Tibial nerve (tissue), 4 donors: ENCODE results near the gene MCEMP1.

ENCODE experiments used
- EP300 ChIP-seq, 2 donors: sonication (generic); formaldehyde crosslinking; IDR thresholded peaks; one replicate each; pipeline ENCODE4 v1.6.1; 2017; ENCODE audit warnings: antibody characterized with exemption in 2 of 2, mild to moderate bottlenecking in 1 of 2
- POLR2A ChIP-seq, 2 donors: fragments of 450-650 bp; IDR thresholded peaks; one replicate each; pipeline ENCODE4 v1.6.1; 2017; ENCODE audit warnings: antibody characterized with exemption in 2 of 2, mild to moderate bottlenecking in 2 of 2, moderate library complexity in 2 of 2
- TF ChIP-seq, protein P1 (sequence below), 5 experiments: fragments of 200-600 bp in 3 of 5; fragments of 450-650 bp in 2 of 5; sonication (generic) in 3 of 5; IDR thresholded peaks; one replicate each; pipeline ENCODE4 v1.5.1; 2016 to 2019; ENCODE audit warnings: antibody characterized with exemption in 5 of 5, mild to moderate bottlenecking in 3 of 5, moderate library complexity in 2 of 5

DNA sequence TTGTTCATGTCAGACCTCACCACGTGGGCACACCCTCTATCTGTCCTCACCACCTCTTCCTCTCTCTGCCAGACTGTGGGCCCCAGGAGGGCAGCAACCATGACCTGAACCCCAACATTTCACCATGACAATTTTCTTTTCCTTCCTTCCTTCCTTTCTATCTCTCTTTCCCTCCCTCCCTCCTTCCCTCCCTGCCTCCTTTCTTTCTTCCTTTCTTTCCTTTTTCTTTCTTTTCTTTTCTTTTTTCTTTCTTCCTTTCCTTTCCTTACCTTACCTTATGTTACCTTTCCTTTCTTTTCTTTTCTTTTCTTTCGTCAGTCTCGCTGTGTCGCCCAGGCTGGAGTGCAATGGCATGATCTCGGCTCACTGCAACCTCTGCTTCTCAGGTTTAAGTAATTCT is 33.7 kb downstream of the MCEMP1 start:
- TF ChIP-seq, protein P1, sequence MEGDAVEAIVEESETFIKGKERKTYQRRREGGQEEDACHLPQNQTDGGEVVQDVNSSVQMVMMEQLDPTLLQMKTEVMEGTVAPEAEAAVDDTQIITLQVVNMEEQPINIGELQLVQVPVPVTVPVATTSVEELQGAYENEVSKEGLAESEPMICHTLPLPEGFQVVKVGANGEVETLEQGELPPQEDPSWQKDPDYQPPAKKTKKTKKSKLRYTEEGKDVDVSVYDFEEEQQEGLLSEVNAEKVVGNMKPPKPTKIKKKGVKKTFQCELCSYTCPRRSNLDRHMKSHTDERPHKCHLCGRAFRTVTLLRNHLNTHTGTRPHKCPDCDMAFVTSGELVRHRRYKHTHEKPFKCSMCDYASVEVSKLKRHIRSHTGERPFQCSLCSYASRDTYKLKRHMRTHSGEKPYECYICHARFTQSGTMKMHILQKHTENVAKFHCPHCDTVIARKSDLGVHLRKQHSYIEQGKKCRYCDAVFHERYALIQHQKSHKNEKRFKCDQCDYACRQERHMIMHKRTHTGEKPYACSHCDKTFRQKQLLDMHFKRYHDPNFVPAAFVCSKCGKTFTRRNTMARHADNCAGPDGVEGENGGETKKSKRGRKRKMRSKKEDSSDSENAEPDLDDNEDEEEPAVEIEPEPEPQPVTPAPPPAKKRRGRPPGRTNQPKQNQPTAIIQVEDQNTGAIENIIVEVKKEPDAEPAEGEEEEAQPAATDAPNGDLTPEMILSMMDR (IDR thresholded peaks at IDR 0.05) = no peak
- no peak for TF ChIP-seq POLR2A (IDR thresholded peaks at IDR 0.05)
- TF ChIP-seq EP300 (IDR thresholded peaks at IDR 0.05) = no peak
